ENCODE results near the gene OAS3. TPM values are rescaled to one million over a fixed set of nuclear protein-coding genes. Genes with fewer than 3 reads are reported as not detected.
"Not testable (repeated sequence)": the region's sequence is repeated elsewhere in the genome, so short reads cannot be mapped to it uniquely, and the experiment has no call there.

The OAS3 gene
- total RNA-seq, 1 donor from 2014 or later, result 47.4 TPM

DNA sequence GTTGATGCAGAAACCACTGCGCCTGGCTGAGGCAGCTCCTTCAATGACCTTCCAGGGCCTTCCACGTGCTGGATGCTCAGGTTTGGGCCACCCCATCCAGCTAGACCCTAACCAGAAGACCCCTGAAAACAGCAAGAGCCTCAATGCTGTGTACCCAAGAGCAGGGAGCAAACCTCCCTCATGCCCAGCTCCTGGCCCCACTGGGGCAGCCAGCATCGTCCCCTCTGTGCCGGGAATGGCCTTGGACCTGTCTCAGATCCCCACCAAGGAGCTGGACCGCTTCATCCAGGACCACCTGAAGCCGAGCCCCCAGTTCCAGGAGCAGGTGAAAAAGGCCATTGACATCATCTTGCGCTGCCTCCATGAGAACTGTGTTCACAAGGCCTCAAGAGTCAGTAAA is 10.5 kb downstream of the OAS3 start:
- ATAC-seq (no peak), DNase-seq (no peak)
- no peak for TF ChIP-seq CTCF (IDR thresholded peaks at IDR 0.05)
- Histone ChIP-seq H3K36me3 (peaks cover 28% of the 10 kb centered on the region), H3K9me3 (no peaks in the 10 kb centered on the region), H3K4me1 (no peaks in the 10 kb centered on the region), H3K27me3 (no peaks in the 10 kb centered on the region), H3K27ac (no peak overlapping the region), H3K4me3 (no peak overlapping the region)
- intact Hi-C loops (cut with DNase I), result no loop called here

GRCh38 chr12:112950701-112951100 is 12.4 kb downstream of the OAS3 start:
- ATAC-seq (no peak), DNase-seq (no peak)
- H3K27me3 ChIP-seq, result no peaks in the 10 kb centered on the region
- TF ChIP-seq CTCF (IDR thresholded peaks at IDR 0.05), result no peak
- intact Hi-C loops (cut with DNase I), result no loop called here
- H3K36me3 ChIP-seq, result peaks cover 22% of the 10 kb centered on the region
- no peak overlapping the region for H3K4me3 ChIP-seq
- H3K27ac ChIP-seq, result no peak overlapping the region
- no peaks in the 10 kb centered on the region for H3K9me3 ChIP-seq
- no peaks in the 10 kb centered on the region for H3K4me1 ChIP-seq

DNA sequence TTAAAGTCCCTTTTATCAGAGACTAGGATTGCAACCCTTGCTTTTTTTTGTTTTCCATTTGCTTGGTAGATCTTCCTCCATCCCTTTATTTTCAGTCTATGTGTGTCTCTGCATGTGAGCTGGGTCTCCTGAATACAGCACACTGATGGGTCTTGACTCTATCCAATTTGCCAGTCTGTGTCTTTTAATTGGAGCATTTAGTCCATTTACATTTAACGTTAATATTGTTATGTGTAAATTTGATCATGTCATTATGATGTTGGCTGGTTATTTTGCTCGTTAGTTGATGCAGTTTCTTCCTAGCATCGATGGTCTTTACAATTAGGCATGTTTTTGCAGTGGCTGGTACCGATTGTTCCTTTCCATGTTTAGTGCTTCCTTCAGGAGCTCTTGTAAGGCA is 18.9 kb downstream of the OAS3 start:
- H3K4me1 ChIP-seq; H3K36me3 ChIP-seq; ATAC-seq; intact Hi-C loops (cut with DNase I); H3K27me3 ChIP-seq; DNase-seq; H3K27ac ChIP-seq; H3K4me3 ChIP-seq; H3K9me3 ChIP-seq: not testable (repeated sequence)

GRCh38 chr12:112961074-112961473 is 22.8 kb downstream of the OAS3 start:
- ATAC-seq, result no peak
- no peak for TF ChIP-seq CTCF (IDR thresholded peaks at IDR 0.05)
- intact Hi-C loops (cut with DNase I), result no loop called here
- Histone ChIP-seq H3K4me3 (no peak overlapping the region), H3K27ac (no peak overlapping the region), H3K4me1 (no peaks in the 10 kb centered on the region), H3K9me3 (no peaks in the 10 kb centered on the region), H3K27me3 (no peaks in the 10 kb centered on the region), H3K36me3 (peaks cover 36% of the 10 kb centered on the region)
- no peak for DNase-seq

DNA sequence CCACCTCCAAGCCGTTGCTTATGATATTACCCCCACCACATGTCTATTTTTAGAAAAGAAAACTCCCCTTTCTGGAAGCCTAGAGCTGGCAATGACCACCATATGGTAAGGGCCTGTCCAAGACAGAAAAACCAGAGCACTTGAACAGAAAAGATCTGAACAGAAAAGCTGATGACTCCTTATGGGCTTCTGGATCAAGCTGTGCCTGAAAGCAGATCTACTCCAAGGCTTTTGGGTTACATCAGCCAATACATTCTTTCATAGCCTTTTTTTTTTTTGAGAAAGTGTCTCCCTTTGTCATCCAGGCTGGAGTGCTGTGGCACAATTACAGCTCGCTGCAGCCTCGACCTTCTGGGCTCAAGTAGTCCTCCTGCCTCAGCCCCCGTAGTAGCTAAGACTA is 23.3 kb downstream of the OAS3 start:
- no peaks in the 10 kb centered on the region for H3K27me3 ChIP-seq
- H3K27ac ChIP-seq, result no peak overlapping the region
- no peaks in the 10 kb centered on the region for H3K9me3 ChIP-seq
- ATAC-seq (no peak), DNase-seq (no peak)
- no peaks in the 10 kb centered on the region for H3K4me1 ChIP-seq
- H3K36me3 ChIP-seq, result peaks cover 41% of the 10 kb centered on the region
- H3K4me3 ChIP-seq, result no peak overlapping the region
- no peak for TF ChIP-seq CTCF (IDR thresholded peaks at IDR 0.05)
- intact Hi-C loops (cut with DNase I), result no loop called here

GRCh38 chr12:112962561-112962960 is 24.3 kb downstream of the OAS3 start:
- DNase-seq (no peak), ATAC-seq (no peak)
- no peak overlapping the region for H3K4me3 ChIP-seq
- H3K27me3 ChIP-seq, result no peaks in the 10 kb centered on the region
- intact Hi-C loops (cut with DNase I), result no loop called here
- peaks cover 51% of the 10 kb centered on the region for H3K36me3 ChIP-seq
- TF ChIP-seq CTCF (IDR thresholded peaks at IDR 0.05), result no peak
- H3K9me3 ChIP-seq, result no peaks in the 10 kb centered on the region
- H3K4me1 ChIP-seq, result no peaks in the 10 kb centered on the region
- no peak overlapping the region for H3K27ac ChIP-seq

Measured in upper lobe of right lung (tissue), 1 donor.